ENCODE measurements around the gene FAAH.

The FAAH gene

DNA sequence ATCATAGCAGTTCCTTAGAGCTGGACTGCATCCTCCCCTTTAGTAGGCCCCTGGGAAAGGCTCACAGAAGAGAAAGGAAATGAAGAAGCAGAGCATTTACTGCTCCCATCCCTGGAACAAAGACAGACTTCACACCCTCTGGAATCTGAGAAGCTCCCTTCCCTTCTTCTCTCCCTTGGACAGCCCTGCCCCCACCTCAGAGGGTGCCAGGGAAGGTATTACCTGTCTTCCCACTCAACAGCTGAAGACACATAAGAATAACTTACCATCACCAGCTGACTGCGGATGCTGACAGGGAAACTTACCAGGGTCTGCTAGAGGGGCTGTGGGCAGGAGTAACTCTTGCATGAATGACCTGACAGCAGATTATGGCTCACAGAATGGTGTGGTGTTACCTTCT, 14.1 kb upstream of the FAAH start:
- DNase-seq (ENCODE audit: low read depth, low spot score), result no peak
- H3K4me3 ChIP-seq (ENCODE audit: low read depth, low read length), result no peak overlapping the region
- no peak for TF ChIP-seq CTCF (IDR thresholded peaks at IDR 0.05; ENCODE audit: low read depth, low read length)
- in situ Hi-C loops (cut with HindIII; ENCODE audit: low sequenced_read_pairs), result no loop called here

DNA sequence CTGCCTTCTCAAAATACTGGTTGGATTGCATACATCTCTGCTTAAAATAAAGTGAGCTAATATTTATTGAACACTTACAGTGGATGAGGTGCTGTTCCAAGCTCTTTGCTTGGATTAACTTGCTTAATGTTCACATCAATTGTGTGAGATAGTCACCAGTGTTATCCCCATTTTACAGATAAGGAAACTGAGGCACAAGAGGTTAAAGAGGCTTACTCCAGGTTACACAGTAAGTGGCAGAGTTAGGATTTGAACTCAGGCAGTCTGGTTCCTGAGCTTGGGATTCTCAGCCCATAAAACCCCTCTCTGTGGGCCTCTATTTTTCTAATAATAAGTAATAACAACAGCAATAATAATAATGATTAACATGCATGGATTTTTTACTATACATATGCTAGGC, 13.6 kb upstream of the FAAH start:
- TF ChIP-seq CTCF (IDR thresholded peaks at IDR 0.05; ENCODE audit: low read depth, low read length), result no peak
- in situ Hi-C loops (cut with HindIII; ENCODE audit: low sequenced_read_pairs), result no loop called here
- no peak overlapping the region for H3K4me3 ChIP-seq (ENCODE audit: low read depth, low read length)
- DNase-seq (ENCODE audit: low read depth, low spot score), result no peak

DNA sequence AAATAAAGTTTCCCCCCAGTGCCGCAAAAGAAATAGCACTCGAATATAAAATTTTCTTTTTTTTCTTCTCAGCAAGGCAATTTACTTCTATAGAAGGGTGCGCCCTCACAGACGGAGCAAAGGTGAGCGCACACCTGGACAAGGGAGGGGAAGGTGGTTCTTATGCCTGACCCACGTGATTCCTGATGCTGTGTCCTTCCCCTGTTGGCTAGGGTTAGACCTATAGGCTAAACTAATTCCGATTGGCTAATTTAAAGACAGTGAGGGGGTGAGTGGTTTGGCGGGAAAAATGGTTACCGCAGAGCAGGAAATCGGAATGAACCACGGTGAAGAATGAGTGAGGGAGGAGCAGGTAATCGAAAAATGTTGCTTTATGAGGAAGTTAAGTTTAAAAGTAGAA, 607 bp upstream of the FAAH start:
- no peak for DNase-seq (ENCODE audit: low read depth, low spot score)
- no peak overlapping the region for H3K4me3 ChIP-seq (ENCODE audit: low read depth, low read length)
- in situ Hi-C loops (cut with HindIII; ENCODE audit: low sequenced_read_pairs), result no loop called here
- TF ChIP-seq CTCF (IDR thresholded peaks at IDR 0.05; ENCODE audit: low read depth, low read length), result no peak

DNA sequence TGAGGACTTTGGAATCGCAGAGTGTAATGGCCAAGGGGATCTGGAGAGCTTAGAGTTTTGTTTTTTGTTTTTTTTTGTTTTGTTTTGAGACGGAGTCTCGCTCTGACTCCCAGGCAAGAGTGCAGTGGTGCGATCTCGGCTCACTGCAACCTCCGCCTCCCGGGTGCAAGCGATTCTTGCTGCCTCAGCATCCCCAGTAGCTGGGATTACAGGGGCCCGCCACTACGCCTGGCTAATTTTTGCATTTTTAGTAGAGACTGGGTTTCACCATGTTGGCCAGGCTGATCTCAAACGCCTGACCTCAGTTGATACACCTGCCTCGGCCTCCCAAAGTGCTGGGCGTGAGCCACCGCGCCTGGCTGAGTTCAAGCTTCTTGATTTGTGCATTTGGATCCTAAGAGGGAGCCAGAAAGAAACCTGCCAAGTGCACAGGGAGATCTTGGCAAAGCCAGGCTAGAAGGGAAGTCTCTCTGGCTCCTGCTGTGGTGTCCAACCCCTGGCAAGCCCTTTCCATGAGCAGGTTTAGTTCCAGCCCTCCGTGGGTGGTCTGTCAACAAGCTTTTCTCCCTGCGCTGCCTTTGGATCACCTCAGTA, 852 bp downstream of the FAAH start:
- no peak for TF ChIP-seq CTCF (IDR thresholded peaks at IDR 0.05; ENCODE audit: low read depth, low read length)
- no peak overlapping the region for H3K4me3 ChIP-seq (ENCODE audit: low read depth, low read length)
- DNase-seq (ENCODE audit: low read depth, low spot score), result no peak
- in situ Hi-C loops (cut with HindIII; ENCODE audit: low sequenced_read_pairs), result no loop called here

DNA sequence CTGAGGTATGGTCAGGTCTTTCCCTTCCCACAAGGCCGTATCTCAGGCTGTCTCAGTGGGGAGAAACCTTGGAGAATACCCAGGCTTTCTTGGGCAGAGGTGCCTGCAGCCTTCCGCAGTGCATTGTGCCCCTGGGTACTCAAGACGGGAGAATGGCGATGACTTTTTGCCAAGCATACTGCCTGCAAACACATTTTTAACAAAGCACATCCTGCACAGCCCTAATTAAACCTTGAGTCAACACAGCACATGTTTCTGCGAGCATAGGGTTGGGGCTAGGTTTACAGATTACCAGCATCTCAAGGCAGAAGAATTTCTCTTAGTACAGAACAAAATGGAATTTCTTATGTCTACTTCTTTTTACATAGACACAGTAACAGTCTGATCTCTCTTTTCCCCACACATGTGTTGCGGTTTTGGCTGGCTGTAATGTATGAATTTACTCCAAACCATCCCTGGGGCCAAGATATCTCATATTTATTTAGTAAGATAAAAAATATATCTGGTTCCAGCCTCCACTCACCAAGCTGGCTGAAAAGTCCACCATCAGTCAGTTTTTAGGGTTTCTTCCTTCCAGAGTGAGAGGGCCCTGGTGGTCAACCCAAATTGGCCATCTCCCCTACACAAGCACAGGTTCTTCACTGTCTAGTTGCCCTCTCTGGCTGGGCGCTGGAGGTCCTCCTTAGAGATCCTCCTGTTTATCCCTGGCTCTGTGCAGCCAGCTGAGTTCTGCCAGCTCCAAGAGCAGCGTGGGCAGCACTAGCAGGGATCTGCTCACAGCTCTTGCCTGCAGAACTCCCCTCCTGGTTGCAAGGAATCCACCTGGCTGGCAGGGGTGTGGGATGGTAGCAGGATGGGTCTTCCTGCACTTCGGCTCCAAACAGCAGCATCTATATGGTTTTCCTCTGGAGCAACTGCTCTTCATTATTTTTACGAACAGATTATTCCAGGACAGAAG, 2.6 kb downstream of the FAAH start:
- H3K4me3 ChIP-seq (ENCODE audit: low read depth, low read length), result no peak overlapping the region
- in situ Hi-C loops (cut with HindIII; ENCODE audit: low sequenced_read_pairs), result no loop called here
- no peak for DNase-seq (ENCODE audit: low read depth, low spot score)
- no peak for TF ChIP-seq CTCF (IDR thresholded peaks at IDR 0.05; ENCODE audit: low read depth, low read length)

DNA sequence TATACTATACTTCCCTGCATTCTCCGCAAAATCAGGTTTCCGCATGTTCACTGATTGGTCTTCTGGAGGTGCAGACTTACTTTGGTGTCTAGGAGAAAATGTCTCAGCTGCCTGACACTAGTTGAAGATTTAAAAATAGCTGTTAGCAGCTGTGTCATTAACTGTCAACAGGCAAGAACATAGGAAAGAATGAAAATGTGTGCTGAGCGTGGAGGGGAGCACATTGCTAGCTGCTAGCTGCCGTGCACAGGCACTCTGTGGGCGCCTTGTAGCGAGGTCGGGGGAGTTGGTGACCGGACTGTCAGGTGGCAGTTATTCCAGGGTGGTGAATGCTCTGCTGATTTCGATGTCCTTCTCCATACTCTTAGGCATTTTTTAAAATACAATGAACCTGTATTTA, 5.2 kb downstream of the FAAH start:
- no peak for TF ChIP-seq CTCF (IDR thresholded peaks at IDR 0.05; ENCODE audit: low read depth, low read length)
- H3K4me3 ChIP-seq (ENCODE audit: low read depth, low read length), result no peak overlapping the region
- no peak for DNase-seq (ENCODE audit: low read depth, low spot score)
- in situ Hi-C loops (cut with HindIII; ENCODE audit: low sequenced_read_pairs), result no loop called here

Data from astrocyte of the spinal cord (primary cell).